ENCODE results near the gene CDYL. TPM values are rescaled to one million over a fixed set of nuclear protein-coding genes. Genes with fewer than 3 reads are reported as not detected.

Gene CDYL
- total RNA-seq, 1 donor from 2014 or later: 22.3 TPM

DNA sequence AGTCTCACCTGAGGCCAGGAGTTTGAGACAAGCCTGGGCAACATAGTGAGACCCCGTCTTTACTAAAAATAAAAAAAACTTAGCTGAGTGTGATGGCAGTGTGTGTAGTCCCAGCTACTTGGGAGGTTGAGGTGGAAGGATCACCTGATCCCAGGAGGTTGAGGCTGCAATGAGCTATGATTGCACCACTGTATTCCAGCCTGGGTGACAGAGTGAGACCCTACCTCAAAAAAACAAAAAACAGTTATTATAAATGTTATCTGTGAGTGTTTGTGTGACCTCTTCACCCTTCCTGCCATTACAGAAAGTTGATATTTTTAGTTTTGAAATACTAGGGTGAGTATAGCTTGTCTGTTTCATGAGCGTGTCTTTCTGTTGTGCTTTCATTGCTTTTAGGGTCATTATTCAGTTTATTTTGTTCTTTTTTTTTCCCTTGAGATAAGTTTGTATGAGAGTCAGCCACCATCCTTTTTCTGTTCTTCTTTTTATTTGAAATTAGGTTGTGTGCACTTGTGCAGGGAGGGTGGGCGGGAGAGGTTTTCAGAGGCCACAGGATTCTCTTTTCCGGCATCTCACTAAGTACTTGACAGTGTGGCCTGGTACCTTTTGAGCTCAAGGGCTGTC, 26.2 kb downstream of the CDYL start:
- intact Hi-C loops (cut with micrococcal nuclease): loop anchor here (5.0 kb wide), 1 partner anchor 135 kb away; no protein-coding TSS in a partner anchor

DNA sequence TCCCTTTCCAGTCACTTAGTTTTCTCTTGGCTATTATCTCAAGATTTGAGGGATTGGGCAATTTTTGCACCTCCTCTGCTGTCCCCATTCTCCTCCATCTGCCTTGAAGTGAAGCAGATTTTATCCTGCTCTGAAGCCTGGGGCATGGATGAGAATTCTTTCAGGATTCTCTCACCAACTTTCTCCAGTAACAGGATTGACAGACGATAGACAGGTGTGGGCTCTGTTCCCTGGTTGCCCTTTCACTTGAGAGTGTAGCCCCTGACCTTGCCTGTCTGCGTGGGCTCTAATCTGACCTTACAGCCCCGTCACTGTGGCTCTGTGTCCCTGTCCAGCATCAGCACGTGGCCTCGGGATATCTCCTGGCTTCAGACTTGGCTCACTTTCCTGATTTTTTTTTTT, 27.1 kb downstream of the CDYL start:
- intact Hi-C loops (cut with micrococcal nuclease): loop anchor here (5.0 kb wide), 1 partner anchor 134 kb away; no protein-coding TSS in a partner anchor

DNA sequence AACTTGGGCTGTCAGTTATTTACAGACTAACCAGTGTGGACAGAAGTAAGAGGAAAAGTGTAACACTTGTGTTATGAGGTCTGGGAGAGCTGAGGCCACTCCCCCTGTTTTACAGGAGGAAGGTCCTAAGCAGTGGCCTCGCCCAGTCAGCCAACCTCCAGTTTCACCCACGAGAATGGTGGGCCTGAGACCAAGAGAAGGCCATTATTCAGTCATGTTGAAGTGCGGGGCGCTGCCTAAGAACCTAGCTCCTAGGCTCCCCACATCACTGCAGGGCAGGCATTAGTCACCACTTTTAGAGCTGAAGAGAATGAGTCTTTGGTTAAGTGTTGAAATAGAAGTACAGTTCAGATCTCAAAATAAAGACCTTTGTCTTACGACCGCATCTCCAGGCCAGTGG, 27.9 kb downstream of the CDYL start:
- intact Hi-C loops (cut with micrococcal nuclease): loop anchor here (5.0 kb wide), 1 partner anchor 133 kb away; no protein-coding TSS in a partner anchor

DNA sequence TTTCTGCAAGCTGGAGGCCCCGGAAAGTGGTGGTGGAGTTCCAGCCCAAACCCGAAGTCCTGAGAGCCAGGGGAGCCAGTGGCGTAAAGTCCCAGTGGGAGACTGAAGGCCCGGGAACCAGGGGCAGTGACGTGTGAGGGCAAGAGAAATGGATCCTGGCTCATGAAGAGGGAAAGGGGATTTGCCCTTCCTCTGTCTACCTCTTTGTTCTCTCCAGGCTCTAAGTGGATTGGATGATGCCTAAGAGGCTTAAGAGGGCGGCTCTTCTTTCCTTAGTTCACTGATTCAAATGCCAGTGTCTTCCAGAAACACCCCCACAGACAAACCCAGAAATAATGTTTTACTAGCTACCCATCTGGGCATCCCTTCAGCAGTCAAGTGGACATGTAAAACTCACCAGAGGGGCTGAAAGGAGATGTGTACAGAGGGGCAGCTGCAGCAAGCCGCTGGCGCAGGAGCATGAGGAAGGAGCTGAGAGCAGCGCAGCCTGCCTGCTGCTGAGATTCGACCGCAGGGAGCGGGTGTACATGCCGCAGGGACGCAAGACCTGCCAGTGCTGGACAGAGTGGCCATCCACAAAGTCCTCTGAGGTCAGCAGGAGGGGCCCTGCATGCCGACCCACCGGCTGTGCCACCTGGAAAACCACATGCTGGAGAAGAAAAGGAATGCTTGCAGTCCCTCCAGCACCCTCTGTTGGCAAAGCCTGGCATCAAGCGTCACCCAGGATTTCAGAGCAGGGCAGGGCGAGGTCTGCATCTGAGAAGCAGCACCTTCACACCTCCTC, 29.5 kb downstream of the CDYL start:
- intact Hi-C loops (cut with micrococcal nuclease): no loop called here

DNA sequence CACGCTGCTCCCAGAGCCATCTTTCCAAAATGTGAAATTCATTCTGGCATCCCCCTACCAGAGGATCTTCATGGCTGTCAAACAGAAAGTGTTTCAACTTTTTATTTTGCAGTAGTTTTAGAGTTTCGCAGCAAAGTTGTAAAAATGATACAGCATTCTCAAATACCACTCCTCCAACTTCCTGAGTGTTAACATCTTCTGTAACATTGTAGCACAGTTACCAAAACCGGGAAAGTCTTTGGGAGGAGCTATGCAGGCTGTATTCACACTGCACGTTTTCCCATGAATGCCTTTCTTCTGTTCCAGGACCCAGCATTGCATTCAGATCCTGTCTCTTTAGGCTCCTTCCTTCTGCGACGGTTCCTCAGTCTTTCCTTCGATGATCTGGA, 30.1 kb downstream of the CDYL start:
- intact Hi-C loops (cut with micrococcal nuclease): no loop called here

DNA sequence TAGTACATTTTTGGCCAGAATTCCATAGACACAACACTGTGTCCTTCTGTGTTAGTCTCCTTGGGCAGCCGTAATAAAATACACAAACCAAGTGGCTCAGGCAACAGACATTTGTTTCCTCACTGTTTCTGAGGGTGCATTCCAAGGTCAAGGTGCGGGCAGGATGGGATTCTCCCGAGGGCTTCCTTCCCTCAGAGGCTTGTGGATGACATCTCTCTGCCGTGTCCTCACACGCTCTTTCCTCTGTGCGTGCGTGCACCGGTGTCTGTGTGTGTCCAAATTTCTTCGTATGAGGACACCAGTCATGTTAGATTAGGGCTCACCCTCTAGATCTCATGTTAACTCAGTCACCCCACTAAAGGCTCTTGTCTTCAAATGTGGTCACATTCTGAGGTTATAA, 30.6 kb downstream of the CDYL start:
- intact Hi-C loops (cut with micrococcal nuclease): no loop called here

DNA sequence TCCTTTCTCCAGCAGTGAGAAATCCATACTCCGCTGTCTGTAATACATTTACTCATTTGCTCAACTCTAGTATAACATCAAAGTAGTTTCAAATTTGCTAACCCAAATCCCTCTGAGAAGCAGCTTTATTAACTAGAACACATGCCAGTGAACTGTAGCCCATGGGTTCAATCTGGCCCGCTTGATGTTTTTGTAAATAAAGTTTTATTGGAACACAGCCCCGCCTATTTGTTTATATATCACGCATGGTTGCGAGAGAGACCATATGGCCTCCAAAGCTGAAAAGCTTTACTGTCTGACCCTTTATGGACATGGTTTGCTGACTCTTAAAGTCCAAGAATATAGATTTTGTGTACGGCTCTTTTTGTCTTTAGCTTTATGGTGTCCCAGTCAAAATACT, 32.2 kb downstream of the CDYL start:
- intact Hi-C loops (cut with micrococcal nuclease): no loop called here

DNA sequence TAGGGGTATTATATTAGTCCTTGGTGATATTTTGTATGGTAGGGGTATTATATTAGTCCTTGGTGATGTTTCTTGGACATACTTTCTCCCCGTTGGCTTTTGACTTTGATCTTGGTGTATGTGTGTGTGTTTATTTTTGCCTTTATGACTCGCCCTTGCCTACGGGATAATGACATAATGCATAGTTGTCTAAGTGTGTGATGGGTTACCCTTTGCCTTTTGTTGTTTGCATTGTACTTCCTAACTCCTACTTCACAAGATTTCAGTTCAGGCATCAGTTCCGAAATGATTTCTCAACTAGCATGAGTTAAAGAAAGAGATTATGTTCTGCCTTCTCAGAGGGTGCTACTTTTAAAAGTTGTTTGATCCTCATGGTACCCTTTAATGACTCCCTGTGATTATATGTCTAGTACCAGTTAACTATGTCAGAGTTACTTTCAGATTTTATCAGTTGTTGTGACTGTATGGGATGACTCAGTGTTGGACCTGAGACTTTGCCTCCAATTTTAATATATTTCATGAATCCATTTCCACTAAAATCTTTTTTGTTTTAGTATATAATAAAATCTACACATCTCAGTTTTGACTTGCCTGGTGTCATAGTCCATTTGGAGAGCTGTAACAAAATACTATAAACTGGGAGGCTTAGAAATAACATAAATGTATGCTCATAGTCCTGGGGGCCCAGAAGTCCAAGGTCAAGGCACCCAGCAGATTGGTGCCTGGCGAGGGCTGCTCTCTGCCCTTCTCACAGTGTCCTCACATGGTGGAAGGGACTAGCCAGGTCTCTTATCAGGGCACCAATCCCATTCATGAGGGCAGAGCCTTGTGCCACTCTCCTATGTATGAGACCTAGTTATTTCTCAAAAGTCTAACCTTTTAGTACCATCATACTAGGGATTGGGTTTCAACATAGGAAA, 34.1 kb downstream of the CDYL start:
- intact Hi-C loops (cut with micrococcal nuclease): no loop called here

DNA sequence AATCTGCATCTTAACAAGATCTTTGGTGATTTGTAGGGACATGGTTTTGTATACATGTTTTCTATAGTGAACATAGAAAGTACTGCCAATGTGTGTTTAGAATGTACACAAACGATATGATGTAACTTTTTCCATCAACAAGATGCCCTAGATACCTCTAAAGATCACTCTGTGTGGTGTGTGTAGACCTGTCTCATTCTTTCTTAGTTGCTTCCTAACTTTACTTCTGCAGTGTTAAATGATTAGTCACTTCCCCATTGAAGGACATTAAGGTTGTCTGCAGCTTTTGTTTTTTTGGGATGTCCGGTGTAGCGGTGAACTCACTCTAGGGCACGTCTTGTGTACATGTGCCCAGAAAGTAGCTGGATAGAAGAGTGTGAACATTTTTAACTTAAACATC, 35.9 kb downstream of the CDYL start:
- intact Hi-C loops (cut with micrococcal nuclease): no loop called here

DNA sequence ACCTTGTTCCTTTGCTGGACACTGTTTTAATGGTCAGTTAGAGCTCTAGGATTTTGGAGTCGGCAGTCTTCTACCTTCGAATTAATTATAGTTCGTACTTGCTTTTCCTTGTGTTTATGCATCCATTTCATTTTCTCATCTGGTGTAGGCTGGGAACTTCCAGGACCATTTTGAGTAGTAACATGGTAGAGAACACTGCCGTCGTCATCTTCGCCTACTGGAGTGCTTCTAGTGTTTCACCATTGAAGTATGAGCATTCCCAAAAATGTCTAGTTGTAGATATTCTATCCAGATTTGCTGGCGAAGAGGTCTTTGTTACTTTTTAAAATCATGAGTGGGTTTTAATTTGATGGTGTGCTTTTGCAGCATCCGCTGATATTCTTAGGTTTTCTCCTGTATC, 36.9 kb downstream of the CDYL start:
- intact Hi-C loops (cut with micrococcal nuclease): no loop called here

DNA sequence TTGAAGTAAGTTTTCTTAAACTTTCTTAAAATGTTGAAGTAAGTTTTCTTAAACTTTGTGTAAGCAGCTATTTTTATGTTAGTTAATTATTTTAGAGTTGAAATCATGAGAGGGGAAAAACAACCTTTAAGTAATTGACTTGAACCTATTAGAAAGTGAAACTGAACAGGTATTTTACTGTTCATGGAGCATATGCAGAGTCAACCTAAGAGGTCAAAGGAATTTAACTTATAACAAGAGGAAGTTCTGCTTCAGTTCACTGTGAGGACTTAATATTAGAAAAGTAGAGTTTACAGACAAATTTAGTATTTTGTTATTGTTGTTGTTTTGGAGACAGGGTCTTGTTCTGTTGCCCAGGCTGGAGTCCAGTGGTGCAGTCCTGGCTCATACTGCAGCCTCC, 38.0 kb downstream of the CDYL start:
- intact Hi-C loops (cut with micrococcal nuclease): no loop called here

DNA sequence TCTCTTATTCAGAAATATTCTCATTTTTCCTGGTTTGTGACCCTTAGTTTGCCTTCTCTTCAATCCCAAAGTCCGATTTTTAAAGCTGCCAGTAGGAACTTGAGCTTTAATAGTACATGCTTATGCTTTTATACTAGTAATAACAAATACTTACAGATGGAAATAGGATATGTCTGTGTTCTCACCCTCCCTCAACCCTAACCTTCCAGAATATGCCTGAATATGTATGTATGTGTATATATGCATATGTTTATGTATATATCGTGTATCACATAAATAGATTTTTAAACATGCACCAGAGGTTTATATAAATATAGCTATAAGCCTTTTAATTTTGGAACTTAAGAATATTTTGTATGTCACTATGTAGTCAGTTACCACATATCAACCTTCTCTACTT, 38.8 kb downstream of the CDYL start:
- intact Hi-C loops (cut with micrococcal nuclease): no loop called here

DNA sequence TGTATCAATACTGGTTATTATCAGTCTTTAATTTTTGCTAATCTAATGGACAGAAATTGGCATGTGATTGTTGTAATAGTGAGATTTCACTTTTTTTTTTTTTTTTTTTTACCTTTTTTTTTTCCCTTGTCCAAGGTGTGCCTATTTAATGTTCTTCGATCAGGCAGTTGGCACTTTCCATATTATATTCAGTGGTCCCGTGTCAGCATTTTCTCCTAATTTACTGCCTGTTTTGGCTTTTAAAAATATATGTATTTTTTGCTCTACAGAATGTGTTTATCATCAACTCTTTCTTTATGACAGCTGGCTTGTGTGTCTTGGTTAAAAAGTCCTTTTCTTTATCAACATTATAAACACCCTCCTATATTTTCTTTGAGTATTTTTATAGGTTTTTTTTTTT, 39.4 kb downstream of the CDYL start:
- intact Hi-C loops (cut with micrococcal nuclease): no loop called here

DNA sequence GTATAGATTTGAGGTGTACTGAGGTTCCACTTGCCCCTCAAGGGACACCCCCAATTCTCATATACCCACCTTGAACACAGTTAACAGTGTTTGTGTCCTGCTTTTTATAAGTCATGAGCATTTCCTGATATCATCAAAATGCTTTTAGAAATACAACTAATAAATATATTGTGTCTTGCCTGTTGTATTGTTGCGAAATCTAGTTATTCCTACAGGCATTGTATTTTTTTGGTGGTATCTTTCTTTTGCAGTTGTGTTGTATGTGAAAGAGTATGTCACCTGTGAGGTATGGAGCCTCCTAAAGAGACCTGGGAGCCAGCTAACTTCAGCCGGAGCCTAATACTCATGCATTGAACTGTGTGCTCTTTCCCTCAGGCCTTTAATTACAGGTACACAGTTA, 40.7 kb downstream of the CDYL start:
- intact Hi-C loops (cut with micrococcal nuclease): no loop called here

DNA sequence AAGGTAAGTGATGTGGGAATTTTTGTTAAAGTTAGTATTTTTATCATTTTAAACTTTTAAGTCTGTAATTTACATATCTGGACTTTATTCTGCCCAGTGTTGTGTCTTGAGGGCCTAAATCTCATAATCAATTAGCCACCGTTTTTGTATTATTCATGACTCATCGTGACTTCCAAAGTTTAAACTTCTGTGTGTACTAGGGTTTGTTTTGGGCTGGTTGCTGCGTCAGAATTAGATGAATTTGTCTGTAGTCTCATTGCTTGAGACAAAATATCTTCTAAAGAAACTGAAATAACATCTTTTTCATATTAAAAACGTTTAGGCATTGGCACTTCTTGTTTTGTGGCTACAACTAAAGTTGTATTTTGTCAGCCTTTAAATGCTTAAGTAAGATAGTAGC, 41.3 kb downstream of the CDYL start:
- intact Hi-C loops (cut with micrococcal nuclease): no loop called here

DNA sequence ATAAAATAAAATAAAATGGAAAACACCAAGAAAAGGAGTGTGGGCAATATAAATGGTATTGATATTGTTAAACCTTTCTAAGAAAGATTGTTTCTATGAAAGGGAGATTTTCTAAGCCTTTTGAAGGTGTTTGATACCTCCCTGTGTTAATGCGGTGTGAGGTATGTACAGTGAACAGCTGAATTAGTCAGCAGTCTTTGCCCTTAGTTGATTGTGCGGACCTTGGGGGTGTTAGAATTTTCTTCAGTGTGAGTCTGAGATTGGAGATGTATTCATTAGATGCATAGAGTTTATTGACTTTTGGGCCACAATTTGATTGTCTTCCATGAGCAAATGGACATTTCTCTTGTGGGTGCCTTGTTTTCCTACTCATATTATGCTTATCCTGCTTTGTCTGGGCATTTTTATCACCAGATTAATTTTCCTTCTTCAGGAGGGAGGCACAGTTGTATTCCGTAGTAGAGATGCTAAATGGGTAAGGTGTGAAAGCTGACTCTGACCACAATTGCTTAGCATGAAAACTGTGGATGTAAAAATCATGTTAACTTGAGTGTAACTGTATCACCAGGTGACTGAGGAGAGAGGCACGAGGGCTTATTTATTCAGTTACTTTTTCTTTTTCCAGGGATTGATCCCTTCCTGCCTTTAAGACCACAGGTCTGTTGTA, 42.2 kb downstream of the CDYL start:
- intact Hi-C loops (cut with micrococcal nuclease): no loop called here

DNA sequence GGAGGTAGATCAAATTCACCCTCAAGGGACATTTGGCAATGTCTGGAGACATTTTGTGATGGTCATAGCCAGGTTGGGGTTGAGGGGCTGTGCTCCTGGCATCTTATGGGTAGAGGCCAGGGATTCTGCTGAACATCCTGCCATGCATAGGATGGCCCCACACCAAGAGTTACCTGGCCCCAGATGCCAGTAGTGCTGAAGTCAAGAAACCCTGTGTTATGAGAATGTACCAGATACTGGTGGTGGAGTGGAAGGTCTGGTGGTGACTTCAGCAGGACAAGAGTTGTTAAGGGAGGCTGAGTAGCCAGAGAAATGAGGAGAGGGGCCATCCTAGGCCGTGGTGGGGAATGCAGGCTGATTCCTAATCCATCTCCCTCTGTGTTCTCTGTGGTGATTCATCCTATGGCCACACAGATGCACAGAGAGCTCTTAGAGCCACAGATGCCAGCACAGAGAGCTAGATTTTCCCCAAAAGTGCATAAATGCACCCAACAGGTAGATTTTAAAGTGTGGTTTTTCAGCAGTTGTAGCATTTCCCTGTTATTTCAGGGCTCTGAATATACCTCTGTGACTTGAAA, 43.6 kb downstream of the CDYL start:
- intact Hi-C loops (cut with micrococcal nuclease): no loop called here

DNA sequence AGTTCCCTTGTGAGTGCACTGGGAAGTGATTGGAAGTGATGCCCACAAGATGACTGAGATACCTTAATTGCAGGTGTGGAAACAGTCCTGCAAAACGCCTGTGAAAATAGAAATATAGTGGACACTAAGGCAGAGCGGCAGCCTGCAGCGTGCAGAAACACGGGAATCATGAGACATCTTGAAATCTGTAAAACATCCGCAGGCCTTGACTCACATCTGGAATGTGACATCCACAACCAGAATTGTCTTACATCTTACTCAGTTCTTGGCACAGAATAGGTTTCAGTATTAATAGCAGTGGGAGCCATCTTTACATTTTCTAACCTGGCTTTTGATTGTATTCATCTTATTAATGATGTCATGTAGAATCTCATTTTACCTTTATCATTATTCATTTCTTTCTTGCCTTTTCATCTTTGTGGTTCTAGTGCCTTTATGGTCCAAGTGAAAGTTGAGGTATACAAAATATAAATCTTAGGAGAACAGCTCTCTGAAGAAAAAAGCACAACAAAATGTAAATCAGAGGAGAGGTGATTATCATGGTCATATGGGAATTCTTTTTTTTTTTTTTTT, 44.6 kb downstream of the CDYL start:
- intact Hi-C loops (cut with micrococcal nuclease): no loop called here

DNA sequence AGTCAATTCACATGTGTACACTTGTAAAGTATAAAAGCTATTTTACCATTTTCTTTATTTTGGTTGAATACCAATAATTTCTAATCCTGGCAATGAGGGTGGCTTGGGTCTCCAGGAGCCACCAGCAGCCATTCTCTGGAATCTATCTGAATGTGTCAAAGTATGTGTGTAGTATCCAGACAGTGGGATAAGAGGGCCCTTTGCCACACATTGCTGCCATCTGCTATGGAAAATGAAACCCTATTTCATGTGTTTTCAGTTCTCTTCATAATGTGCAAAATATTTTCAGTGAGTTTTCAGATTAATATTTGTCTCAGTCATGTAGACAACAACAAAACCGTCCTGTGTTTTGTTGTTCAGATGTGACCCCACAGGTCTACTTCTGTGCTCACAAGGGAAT, 46.3 kb downstream of the CDYL start:
- intact Hi-C loops (cut with micrococcal nuclease): no loop called here

DNA sequence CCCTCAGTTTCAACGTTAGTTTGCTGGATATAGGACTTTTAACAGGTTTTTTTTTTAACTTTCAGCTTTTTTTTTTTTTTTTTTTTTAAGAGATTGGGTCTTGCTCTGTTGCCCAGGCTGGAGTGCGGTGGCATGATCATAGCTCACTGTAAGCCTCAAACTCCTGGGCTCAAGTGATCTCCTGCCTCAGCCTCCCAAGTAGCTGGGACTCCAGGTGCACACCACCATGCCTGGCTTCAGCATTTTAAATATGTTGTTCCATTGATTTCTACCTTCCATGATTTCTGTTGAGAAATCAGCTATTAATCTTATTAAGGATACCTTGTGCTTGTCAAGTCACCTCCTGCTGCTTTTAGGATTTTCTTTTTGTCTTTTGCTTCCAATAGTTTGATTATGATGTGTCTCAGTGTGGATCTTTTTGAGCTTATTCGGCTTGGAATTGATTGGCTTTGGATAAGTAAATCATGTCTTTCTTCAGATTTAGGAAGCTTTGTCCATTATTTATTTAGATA, 52.0 kb downstream of the CDYL start:
- intact Hi-C loops (cut with micrococcal nuclease): no loop called here

DNA sequence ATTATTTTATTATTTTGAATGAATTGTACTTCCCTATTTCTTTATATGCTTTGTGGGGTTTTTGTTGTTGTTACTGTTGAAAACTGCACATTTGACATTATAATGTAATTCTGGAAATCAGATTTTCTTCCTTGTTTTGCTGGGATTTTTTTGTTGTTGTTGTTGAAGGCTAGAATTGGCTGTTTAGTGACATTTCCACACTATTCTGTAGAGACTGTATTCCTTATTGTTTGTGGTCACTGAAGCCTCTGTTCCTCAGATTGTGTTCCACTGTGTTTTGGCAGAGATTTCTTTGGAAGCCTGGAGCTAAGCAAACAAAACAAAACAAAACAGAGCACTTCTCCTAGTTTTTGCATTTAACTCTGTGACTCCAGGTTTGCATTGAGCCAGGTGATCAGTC, 52.9 kb downstream of the CDYL start:
- intact Hi-C loops (cut with micrococcal nuclease): no loop called here
